HuH-7.5 (cell line): Measurements from ENCODE around the gene TNNT1.

ENCODE experiments used
- DNase-seq: peaks from one replicate; pipeline ENCODE4 v3.0.0; 2011; ENCODE audit warnings: low spot score

TNNT1 gene

GRCh38 chr19:55141696-55142095 lies 7.3 kb downstream of the TNNT1 start:
- DNase-seq = peak; percentile 4

GRCh38 chr19:55137915-55138314 lies 11.1 kb downstream of the TNNT1 start:
- no peak for DNase-seq

- no peak for DNase-seq
Observed at GRCh38 chr19:55136399-55137102, 12.5 kb downstream of the TNNT1 start.

GRCh38 chr19:55134736-55135135 lies 14.3 kb downstream of the TNNT1 start:
- no peak for DNase-seq

- no peak for DNase-seq
Observed at GRCh38 chr19:55133639-55134444, 15.2 kb downstream of the TNNT1 start.

GRCh38 chr19:55132453-55133129 lies 16.4 kb downstream of the TNNT1 start:
- DNase-seq = no peak

GRCh38 chr19:55131421-55131820 lies 17.6 kb downstream of the TNNT1 start:
- no peak for DNase-seq

- DNase-seq = no peak
Observed at GRCh38 chr19:55119053-55119452, 30.0 kb downstream of the TNNT1 start.

GRCh38 chr19:55118401-55118991 lies 30.5 kb downstream of the TNNT1 start:
- DNase-seq = no peak

GRCh38 chr19:55117663-55118391 lies 31.2 kb downstream of the TNNT1 start:
- DNase-seq = peak; percentile 99

GRCh38 chr19:55116859-55117662 lies 31.9 kb downstream of the TNNT1 start, which contains the start of gene PPP1R12C:
Gene PPP1R12C (minus strand): TSS chr19:55117637. CDS start chr19:55117543, 94 bp downstream.
- DNase-seq = no peak

GRCh38 chr19:55116232-55116858 lies 32.7 kb downstream of the TNNT1 start:
- DNase-seq = no peak

GRCh38 chr19:55115446-55116065 lies 33.5 kb downstream of the TNNT1 start:
- DNase-seq = no peak

GRCh38 chr19:55114566-55115145 lies 34.4 kb downstream of the TNNT1 start:
- DNase-seq = no peak

- DNase-seq = peak; percentile 35
Observed at GRCh38 chr19:55113570-55114039, 35.4 kb downstream of the TNNT1 start.

- peak; percentile 13 for DNase-seq
Observed at GRCh38 chr19:55112777-55113569, 36.0 kb downstream of the TNNT1 start.

- DNase-seq = no peak
Observed at GRCh38 chr19:55112246-55112776, 36.7 kb downstream of the TNNT1 start.

- no peak for DNase-seq
Observed at GRCh38 chr19:55111238-55111831, 37.7 kb downstream of the TNNT1 start.
